K562 (cell line): ENCODE measurements around the gene SEBOX. TPM values are rescaled to one million over a fixed set of nuclear protein-coding genes. Genes with fewer than 3 reads are reported as not detected.

Experiments
- CCNT2 ChIP-seq: IDR thresholded peaks from 2 replicates; pipeline ENCODE4 v1.6.1; 2011; ENCODE audit warnings: borderline replicate concordance, low read depth, mild to moderate bottlenecking, moderate library complexity, mixed read lengths, low read length; ENCODE audit not compliant: insufficient read length; ENCODE audit errors: extremely low read depth
- HSF4 ChIP-seq: fragments of 250-450 bp; sonication (Bioruptor Pico); IDR thresholded peaks from 2 replicates; pipeline ENCODE4 v2.1.2; 2022; ENCODE audit warnings: mild to moderate bottlenecking, moderate library complexity, borderline replicate concordance
- SAFB ChIP-seq: fragments of 200-400 bp; formaldehyde crosslinking; IDR thresholded peaks from 2 replicates; pipeline ENCODE4 v1.6.1; 2017; ENCODE audit warnings: low read depth, low read length, borderline replicate concordance
- polyA plus RNA-seq, 8 experiments: library from polyadenylated mRNA; depleted of rRNA in 4 of 8; stranded (reverse) in 5 of 8; unstranded in 3 of 8; fragments of >200 nt; fragmentation: Nextera tagmentation in 2 of 8; fragmentation: Illumina TruSeq in 1 of 8; extraction: Ambion mirVana in 2 of 8; extraction: Trizol in 1 of 8; gene quantifications; 2 replicates each; pipeline versions ENCODE4 v1.2.1 to v1.2.3, GENCODE V29; 2011 to 2014; ENCODE audit warnings: inconsistent platforms in 1 of 8, missing spikeins in 1 of 8
- total RNA-seq, 7 experiments: library from RNA; depleted of rRNA in 6 of 7; stranded (reverse); fragments of >200 nt in 6 of 7; fragmentation: Illumina TruSeq in 2 of 7; extraction: Trizol in 2 of 7; gene quantifications; 2 replicates each; pipeline versions ENCODE4 v1.2.1 to v1.2.3, GENCODE V29; 2011 to 2021; ENCODE audit warnings: low replicate concordance in 1 of 7
- TF ChIP-seq, protein P1 (sequence below): fragments of 250-450 bp; sonication (Bioruptor Pico); IDR thresholded peaks from 2 replicates; pipeline ENCODE4 v1.9.0; 2021; ENCODE audit warnings: mild to moderate bottlenecking, inconsistent platforms
- TF ChIP-seq, protein P2 (sequence below): fragments of 450-650 bp; IDR thresholded peaks from 2 replicates; pipeline ENCODE4 v1.6.1; 2016
- TF ChIP-seq, protein P3 (sequence below), 2 experiments: fragments of 450-650 bp; conservative IDR thresholded peaks; 2 replicates each; pipeline ENCODE4 v1.6.1; 2017; ENCODE audit warnings: mild to moderate bottlenecking in 2 of 2, moderate library complexity in 2 of 2
- TF ChIP-seq, protein P4 (sequence below): fragments of 250-450 bp; sonication (Bioruptor Pico); IDR thresholded peaks from 2 replicates; pipeline ENCODE4 v1.8.0; 2021; ENCODE audit warnings: borderline replicate concordance, mild to moderate bottlenecking, moderate library complexity; ENCODE audit not compliant: poor library complexity, severe bottlenecking
- TF ChIP-seq, protein P5 (sequence below): fragments of 450-650 bp; formaldehyde crosslinking; IDR thresholded peaks from 2 replicates; pipeline ENCODE4 v1.4.0; 2020; ENCODE audit warnings: mild to moderate bottlenecking, moderate library complexity

The SEBOX gene
- total and polyA plus RNA-seq, 9 of the 15 experiments (the other 6 are each of a cell fraction or from before 2014, with no cell fraction given), result not detected

DNA sequence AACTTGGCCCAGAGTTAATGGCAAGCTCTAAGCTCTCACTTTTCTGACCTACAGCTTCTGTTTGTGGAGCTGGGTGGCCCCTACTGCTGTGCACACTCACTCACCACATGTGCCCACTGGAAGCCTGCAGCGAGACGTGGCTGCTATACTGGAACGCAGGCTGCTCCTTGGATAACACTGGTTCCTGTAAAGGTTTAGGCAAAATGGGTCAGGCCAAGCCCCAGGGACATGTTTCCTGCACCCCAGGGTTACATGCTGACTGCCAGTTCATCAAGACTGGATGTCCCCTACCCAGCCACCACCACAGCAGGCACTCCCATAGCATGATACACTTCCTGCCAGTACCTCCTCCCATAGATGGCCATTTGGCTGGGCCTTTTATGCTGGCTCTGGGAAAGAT lies 16.0 kb downstream of the SEBOX start (continued):
- TF ChIP-seq SAFB, result no peak
- TF ChIP-seq, protein P1, sequence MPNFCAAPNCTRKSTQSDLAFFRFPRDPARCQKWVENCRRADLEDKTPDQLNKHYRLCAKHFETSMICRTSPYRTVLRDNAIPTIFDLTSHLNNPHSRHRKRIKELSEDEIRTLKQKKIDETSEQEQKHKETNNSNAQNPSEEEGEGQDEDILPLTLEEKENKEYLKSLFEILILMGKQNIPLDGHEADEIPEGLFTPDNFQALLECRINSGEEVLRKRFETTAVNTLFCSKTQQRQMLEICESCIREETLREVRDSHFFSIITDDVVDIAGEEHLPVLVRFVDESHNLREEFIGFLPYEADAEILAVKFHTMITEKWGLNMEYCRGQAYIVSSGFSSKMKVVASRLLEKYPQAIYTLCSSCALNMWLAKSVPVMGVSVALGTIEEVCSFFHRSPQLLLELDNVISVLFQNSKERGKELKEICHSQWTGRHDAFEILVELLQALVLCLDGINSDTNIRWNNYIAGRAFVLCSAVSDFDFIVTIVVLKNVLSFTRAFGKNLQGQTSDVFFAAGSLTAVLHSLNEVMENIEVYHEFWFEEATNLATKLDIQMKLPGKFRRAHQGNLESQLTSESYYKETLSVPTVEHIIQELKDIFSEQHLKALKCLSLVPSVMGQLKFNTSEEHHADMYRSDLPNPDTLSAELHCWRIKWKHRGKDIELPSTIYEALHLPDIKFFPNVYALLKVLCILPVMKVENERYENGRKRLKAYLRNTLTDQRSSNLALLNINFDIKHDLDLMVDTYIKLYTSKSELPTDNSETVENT (CRISPR knock-in tag), result no peak
- TF ChIP-seq, protein P2, sequence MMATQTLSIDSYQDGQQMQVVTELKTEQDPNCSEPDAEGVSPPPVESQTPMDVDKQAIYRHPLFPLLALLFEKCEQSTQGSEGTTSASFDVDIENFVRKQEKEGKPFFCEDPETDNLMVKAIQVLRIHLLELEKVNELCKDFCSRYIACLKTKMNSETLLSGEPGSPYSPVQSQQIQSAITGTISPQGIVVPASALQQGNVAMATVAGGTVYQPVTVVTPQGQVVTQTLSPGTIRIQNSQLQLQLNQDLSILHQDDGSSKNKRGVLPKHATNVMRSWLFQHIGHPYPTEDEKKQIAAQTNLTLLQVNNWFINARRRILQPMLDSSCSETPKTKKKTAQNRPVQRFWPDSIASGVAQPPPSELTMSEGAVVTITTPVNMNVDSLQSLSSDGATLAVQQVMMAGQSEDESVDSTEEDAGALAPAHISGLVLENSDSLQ, result no peak
- TF ChIP-seq CCNT2, result no peak
- TF ChIP-seq, protein P3, sequence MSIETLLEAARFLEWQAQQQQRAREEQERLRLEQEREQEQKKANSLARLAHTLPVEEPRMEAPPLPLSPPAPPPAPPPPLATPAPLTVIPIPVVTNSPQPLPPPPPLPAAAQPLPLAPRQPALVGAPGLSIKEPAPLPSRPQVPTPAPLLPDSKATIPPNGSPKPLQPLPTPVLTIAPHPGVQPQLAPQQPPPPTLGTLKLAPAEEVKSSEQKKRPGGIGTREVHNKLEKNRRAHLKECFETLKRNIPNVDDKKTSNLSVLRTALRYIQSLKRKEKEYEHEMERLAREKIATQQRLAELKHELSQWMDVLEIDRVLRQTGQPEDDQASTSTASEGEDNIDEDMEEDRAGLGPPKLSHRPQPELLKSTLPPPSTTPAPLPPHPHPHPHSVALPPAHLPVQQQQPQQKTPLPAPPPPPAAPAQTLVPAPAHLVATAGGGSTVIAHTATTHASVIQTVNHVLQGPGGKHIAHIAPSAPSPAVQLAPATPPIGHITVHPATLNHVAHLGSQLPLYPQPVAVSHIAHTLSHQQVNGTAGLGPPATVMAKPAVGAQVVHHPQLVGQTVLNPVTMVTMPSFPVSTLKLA (conservative IDR thresholded peaks at IDR 0.05), result no peak
- TF ChIP-seq HSF4 (CRISPR knock-in tag), result no peak
- TF ChIP-seq, protein P4, sequence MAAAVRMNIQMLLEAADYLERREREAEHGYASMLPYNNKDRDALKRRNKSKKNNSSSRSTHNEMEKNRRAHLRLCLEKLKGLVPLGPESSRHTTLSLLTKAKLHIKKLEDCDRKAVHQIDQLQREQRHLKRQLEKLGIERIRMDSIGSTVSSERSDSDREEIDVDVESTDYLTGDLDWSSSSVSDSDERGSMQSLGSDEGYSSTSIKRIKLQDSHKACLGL, result no peak
- TF ChIP-seq, protein P5, sequence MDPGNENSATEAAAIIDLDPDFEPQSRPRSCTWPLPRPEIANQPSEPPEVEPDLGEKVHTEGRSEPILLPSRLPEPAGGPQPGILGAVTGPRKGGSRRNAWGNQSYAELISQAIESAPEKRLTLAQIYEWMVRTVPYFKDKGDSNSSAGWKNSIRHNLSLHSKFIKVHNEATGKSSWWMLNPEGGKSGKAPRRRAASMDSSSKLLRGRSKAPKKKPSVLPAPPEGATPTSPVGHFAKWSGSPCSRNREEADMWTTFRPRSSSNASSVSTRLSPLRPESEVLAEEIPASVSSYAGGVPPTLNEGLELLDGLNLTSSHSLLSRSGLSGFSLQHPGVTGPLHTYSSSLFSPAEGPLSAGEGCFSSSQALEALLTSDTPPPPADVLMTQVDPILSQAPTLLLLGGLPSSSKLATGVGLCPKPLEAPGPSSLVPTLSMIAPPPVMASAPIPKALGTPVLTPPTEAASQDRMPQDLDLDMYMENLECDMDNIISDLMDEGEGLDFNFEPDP, result no peak
